Hematopoietic multipotent progenitor cell treated with erythropoietin and hydrocortisone succinate and interleukin-3 and kit ligand, for 17 days (in vitro differentiated cells): ENCODE results near the gene AIDA.

Experiments
- DNase-seq: peaks from one replicate; pipeline ENCODE4 v3.0.0-alpha.2; 2015; ENCODE audit warnings: low spot score

AIDA gene

DNA sequence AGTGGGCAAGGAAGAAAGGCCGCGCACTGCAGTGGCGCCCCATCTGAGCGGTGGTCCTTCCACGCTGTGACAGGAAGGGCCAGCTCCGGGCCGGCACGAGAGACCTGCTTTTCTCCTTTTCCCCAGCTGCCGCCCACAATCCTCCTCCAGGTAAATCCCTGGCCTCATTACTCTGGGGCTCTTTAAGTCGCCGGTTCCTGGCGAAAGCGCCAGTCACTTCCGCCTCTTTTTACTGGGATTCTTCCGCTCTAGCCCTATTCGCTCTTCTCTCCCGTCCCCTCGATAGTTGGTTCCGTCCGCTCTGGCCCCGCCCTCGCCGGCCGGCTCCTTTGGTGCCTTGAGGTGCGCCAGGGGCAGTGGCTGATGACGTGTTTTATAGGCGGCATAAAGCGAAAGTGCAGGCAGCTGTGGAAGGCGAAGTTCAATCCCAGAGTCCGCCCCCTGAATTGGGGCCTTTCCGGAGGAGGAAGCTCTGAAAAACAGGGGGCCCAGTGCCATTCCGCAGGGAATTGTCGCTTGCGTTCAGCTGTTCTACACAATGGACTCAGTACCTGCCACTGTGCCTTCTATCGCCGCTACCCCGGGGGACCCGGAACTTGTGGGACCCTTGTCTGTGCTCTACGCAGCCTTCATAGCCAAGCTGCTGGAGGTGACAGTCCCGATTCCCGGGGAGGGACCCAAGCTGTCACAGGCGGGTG lies 68.2 kb downstream of the AIDA start:
- DNase-seq = peak; percentile 98

DNA sequence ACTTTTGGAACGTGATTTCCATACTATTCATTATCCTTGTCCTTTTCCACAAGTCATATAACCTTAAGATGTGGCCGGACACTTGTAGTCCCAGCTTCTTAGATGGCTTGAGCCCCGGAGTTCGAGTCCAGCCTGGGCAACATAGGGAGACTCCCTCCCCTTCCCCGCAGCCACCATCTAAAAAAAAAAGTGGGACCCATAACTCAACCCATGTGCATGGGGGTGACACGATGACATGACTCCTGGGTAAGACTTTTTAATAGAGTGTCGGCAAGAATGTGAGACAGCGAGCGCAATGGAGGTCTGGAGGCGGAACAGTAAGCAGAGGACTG lies 68.7 kb downstream of the AIDA start:
- no peak for DNase-seq

DNA sequence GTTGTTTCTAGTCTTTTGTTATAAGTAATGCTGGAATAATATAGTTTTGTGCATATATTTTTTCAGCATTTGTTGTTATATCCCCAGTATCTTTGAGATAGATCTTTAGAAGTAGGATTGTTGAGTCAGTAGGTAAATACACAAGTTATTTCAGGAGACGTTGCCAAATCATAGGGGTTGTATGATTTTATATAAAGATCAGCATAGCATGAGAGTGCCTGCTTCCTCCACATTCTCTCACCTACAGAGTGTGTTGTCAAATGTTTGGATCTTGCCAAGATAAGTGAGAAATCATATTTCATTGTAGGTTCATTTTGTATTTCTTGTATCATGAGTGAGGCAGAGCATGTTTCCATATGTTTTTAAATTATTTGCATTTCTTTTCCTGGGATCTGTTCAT lies 69.8 kb downstream of the AIDA start:
- DNase-seq = no peak

DNA sequence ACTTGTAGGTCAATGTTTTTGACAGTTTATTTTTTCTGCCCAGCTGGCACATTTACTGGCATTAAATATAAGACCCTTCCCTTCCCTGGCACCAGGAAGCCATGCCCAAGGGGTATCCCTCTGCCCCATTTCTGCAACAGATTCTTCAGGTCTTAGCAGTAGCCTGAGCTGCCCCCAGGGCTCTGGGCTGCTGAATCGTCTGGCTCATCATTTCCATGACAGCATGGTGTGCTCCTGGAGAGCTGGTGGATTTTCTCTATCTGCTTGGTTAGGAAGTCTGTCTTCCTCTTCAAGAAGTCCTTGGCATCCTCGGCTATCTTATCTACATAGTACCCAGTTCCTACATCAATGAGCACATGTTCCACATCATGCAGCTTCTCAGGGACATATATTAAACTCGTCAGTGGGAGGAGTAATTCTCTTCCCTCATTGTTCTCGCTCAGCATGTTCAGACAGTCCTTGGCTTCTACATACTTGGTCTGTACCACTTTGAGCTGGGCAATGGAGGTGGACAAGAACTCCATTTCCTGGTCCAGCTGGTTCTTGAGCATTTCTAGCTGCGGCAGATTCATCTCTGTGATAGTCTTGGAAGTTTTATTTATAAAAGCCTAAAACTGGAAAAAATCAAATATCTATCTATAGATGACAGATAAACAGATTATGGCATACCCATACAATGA lies 70.9 kb downstream of the AIDA start:
- DNase-seq = no peak

DNA sequence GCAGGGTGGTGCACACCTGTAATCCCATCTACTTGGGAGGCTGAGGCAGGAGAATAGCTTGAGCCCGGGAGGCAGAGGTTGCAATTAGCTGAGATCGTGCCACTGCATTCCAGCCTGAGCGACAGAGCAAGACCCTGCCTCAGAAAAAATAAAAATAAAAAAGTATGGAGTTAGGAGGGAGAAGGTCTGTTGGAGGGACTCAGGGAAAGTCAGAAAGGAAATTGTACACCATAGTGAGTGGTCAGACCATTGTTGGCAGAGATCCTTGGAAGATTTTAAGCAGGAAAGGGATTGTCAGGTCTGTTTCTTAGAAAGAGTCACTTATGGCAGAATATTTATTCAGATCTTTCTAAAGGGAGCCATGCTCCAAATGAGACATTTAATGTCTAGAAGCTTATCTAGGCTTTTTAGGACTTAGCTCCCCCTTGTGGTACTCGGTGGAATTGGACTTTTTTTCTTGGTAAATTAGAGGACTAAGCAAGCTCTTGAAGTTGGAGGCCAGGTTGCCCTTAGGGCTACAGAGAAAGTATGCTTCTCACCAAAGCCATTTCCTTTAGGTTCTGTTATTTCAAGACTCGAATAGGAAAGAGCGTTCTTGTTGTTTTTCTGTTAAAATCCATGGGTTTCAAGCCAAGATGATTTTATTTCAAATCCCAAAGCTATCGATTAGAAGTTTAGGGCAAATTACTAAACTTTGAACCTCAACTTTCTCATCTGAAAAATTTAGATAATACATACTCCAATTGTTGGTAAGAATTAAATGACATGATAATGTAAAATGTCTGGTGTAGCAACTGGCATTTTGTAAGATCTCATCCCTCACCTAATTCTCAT lies 77.9 kb downstream of the AIDA start:
- peak; percentile 93 for DNase-seq

DNA sequence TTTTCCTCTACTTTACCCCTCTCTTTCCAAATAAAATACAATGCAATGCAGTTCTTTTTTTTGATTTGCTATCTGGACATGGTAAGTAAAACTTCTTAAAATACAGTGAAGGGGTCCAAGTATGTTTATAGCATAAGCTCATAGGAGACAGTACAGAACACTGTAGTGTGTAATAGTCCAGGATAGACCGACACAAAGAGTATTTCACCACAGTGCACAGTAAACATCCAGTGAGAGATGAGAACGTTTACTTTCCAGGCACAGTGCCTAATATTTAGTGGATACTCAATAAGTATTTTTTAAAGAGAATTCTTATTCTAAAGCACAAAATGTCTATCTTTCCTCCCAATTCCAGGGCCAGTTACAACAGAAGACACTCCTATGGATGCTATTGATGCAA lies 79.5 kb downstream of the AIDA start:
- DNase-seq = no peak

DNA sequence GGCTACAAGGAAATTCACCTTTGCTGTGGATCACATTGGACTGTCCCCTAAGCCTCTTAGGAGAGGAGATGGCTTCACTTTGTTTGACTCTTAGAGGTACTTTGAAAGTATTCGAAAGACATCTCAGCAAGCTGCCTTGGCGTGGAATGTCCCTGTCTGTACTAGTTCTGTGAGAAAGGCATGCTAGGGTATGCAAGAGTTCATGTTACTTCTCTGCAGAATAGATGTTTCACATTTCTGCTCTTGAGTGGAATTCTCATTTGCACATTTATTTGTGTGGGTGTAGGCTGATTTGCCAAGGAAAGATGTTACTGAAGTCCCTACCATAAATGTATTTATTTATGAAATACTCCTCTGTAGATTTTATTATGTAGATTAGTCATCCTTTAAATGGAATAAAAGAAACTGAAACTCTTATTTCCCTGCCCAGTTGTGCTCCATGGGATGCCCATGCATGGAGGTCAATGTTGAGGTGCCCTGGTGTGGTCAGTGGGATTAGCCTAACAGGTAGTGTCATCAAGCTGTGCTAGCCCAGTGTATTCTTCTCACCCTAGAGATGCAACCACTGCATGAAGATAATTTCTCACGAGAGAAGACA lies 80.6 kb downstream of the AIDA start:
- no peak for DNase-seq

DNA sequence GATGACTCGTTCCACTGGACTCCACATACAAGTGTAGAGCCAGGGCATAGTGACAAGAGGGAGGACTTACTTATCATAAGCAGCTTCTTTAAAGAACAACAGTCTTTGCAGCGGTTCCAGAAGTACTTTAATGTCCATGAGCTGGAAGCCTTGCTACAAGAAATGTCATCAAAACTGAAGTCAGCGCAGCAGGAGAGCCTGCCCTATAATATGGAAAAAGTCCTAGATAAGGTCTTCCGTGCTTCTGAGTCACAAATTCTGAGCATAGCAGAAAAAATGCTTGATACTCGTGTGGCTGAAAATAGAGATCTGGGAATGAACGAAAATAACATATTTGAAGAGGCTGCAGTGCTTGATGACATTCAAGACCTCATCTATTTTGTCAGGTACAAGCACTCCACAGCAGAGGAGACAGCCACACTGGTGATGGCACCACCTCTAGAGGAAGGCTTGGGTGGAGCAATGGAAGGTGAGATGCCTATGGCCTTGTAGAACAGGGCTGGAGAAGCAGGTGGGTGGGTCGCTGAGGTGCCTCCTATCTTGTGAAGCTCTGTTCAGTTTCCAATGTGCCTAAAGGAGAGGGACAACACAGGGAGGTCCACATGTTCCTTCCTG lies 82.3 kb downstream of the AIDA start:
- no peak for DNase-seq

DNA sequence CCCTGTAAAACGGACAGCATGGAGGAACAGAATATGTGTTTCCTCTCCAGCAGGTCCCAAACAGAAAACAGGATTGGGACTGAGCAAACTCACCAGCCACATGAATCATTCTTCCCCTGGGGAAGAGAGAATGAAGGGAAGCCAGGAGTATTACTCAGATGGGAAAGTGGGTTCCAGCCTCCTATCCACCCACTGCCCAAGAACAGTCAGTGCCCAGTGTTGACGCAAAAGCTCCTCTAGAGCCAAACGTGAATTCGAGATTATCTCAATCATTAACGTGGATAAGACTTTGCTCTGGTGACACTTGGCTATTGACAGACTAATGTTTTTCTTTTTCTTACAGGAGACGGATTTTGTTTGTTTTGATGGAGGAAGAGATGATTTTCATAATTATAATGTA lies 85.1 kb downstream of the AIDA start:
- no peak for DNase-seq

DNA sequence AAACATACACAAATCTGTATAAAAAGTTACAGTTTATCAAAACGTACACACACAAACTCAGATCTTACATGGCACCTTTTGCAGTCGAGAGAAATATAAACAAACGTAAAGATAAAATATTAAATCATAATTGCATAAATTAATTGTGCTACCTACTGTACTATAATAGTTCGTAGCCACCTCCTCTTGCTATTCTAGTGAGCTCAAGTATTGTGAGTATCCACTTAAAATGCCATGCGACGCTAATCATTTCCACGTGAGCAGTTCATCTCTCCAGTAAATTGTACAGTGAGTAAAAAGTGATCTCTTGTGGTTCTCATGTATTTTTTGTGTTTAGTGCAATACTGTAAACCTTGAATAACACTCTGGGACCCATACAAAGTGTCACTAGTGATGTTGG lies 88.1 kb downstream of the AIDA start:
- no peak for DNase-seq

DNA sequence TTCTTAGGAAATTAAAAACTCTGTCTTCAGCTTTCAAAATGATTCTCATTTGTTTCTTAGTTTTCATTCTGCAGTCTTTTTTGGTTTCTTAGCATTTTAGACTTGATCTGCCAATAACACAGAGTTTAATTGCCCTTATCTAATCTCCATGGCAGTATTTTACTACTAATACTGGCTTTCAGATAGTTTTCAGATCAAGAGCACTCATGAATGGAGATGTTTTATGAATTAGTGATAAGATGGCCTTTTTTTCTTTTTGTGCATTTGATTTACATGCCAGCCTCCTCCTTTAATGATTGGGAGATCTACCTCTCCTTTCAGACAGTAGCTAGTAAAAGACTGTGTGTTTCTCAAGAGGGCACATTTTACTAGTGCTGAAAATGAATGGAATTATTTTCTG lies 88.8 kb downstream of the AIDA start:
- DNase-seq = no peak

DNA sequence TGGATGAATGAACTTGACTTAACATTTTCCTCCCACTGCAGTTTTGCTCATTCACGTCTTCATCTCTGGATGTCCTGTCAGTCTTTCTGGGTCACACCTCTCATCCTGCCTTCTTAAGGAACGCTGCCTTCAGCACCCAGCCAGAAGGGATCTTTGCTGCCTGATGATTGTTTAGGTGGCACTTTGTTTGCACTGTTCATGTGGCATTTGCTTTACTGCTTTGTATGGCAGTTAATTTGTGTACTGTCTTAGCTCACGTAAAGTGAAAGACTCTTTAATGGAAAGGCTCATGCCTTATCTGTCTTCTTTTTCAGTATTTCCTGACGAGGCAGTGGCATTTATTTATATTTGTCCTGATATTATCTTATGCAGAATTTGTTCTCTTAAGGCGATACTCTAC lies 89.5 kb downstream of the AIDA start:
- DNase-seq = no peak

DNA sequence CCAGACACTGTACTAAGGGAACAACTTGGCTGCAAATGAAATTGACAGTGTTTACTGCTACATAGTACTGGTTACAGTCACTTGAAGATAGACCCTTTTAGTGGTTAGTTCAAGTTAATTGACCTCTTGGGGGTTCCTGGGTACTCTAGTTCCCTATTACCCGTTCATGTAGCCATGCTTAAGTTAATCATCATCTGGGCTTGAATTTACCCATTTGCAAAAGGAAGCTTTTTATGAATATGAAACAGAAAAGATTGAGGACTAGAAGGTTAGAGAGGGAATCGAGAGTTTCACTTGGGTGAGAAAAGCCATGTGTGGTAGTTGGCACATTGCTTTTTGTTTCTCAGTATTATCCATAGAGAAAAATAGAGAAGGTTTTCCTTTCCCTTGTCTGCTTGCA lies 91.7 kb downstream of the AIDA start:
- no peak for DNase-seq

DNA sequence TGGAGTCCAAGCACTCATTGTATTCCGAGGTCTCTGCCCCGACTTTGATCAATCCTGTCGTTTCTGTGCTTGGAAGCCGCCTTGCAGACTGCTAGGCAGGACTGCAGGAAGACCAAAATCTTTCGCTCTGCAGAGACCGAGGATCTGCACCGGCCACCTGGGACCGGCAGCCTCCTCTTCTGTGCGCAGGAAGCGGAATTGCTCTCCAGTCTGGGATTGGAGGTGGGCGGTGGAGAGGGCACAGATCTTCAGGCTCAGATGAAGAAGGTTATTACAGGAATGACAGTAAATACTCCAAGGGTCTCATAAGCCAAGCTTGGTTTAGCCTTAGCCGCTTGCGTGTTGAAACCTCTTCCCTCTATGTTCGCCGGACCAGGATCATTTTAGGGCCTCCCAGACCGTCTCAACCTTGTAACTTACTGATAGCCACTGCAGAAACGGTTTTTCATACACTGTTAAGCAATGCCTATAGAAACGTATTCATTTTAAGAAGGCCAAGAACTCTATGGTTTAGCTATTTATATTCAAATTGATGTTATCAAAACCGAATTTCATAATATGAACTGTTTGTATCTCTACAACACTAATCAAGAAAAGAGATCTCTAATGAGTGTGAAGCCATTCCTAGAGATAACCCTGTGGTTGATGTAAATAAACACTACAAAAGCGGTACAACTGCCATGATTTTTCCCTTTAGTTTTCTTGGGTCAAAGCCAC lies 93.3 kb downstream of the AIDA start:
- DNase-seq = peak; percentile 15
